Measurements from ENCODE around the gene IL10RA.
A peak's percentile ranks its signal among the peaks of the same experiment; 100 is the strongest.
"Not testable (repeated sequence)": the region's sequence is repeated elsewhere in the genome, so short reads cannot be mapped to it uniquely, and the experiment has no call there.

IL10RA gene

DNA sequence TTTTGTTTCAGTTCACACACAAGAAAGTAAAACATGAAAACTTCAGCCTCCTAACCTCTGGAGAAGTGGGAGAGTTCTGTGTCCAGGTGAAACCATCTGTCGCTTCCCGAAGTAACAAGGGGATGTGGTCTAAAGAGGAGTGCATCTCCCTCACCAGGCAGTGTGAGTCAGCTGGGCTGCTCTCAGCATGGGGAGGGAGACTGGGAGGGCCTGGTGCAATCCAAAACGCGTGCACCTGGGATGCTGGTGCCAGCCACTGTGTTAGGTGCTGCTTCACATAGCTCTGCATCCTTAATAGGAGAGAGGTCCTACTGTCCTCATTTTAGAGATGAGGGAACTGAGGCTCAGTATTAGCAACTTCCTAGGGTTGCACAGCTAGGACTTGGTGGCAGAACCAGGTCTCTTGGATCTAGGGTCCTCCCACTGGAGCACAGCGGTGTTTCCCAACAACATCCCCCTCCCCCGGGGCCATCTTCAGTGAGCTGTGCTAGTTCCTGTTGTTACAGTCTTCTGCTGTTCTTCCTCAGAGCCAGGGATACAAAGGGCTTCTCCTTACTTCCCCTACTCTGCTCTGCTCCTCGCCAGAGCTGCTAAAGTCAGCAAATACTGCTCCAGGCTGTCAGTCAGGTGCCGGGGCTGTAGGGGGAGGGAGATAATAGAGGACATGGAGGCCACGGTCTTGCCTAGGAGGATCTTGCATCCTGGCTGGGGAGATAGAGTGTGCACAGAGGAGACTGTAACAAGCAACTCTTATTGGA, 8.0 kb downstream of the IL10RA start:
- DNase-seq, result no peak

DNA sequence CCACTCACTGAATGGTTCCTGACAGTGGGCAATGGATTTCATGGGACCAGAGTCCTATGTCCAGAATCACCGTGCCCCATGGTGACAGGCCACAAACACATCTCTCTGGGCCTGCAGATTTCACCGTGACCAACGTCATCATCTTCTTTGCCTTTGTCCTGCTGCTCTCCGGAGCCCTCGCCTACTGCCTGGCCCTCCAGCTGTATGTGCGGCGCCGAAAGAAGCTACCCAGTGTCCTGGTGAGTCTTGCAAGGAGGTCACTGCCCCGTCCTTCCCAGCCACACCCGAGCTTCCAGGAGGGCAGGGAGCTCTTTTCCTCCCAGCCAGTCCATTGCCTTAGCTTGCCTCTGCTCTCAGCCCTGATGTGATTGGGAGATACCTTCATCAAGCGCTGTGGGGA, 9.3 kb downstream of the IL10RA start:
- DNase-seq, result no peak

GRCh38 chr11:117996058-117996457, 9.9 kb downstream of the IL10RA start:
- DNase-seq, result no peak

DNA sequence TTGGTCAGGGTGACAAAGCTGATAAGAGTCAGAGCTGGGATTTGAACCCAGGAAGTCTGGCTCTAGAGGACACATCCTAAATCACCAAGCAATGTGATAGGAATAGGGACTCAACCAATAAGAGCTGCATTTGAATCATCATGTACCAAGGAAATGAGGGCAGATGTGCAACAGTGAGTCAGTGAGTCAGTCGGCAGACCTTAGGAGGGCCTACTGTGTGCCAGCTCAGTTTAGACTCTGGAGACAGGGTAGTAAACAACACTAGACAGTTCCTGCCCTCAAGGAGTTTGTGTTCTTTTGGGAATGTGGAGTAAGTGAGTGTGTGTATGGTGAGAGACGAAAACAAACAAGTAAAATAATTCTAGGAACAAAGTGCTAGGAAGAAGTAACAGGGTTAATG, 11.2 kb downstream of the IL10RA start:
- no peak for DNase-seq

DNA sequence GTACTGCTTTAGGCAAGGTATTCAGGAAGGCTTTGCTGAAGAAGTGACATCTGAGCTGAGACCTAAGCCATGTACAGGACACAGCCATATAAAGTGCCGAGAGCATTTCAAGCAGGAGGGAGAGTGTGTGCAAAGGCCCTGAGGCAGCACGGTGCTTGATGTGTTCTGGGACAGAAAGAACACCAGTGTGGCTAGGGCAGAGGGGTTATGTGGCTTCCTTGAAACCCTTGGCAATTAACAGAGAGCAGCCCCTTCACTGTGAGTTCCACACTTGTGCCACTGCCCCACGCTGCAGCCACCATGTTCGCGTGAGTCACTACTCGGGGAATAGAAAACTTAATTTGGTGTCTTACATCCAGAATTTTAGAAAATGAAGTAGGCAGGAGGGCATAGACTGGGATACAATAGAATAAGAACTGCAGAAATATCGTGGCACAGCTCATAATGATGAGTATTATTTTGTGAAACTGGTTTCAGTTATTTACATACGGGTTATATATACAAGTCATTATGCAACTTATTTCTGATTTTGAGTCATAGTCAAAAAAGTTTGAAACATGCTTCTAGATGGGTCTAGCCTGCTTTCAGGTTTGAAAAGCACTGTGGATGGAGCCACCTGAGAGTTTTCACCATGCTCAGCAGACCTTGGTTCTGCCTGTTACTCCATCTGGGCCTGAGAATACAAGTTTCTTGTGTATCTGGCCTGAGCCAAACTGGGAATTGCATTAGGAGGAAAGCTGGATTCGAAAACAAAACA, 11.8 kb downstream of the IL10RA start:
- DNase-seq, result no peak

GRCh38 chr11:117998664-117999353, 12.6 kb downstream of the IL10RA start:
- DNase-seq, result no peak

GRCh38 chr11:117999354-117999993, 13.3 kb downstream of the IL10RA start:
- DNase-seq, result no peak

DNA sequence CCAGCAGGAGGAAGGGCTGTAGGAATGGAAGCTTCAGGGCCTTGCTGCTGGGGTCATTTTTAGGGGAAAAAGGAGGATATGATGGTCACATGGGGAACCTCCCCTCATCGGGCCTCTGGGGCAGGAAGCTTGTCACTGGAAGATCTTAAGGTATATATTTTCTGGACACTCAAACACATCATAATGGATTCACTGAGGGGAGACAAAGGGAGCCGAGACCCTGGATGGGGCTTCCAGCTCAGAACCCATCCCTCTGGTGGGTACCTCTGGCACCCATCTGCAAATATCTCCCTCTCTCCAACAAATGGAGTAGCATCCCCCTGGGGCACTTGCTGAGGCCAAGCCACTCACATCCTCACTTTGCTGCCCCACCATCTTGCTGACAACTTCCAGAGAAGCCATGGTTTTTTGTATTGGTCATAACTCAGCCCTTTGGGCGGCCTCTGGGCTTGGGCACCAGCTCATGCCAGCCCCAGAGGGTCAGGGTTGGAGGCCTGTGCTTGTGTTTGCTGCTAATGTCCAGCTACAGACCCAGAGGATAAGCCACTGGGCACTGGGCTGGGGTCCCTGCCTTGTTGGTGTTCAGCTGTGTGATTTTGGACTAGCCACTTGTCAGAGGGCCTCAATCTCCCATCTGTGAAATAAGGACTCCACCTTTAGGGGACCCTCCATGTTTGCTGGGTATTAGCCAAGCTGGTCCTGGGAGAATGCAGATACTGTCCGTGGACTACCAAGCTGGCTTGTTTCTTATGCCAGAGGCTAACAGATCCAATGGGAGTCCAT, 14.1 kb downstream of the IL10RA start:
- no peak for DNase-seq

- no peak for DNase-seq
Observed at GRCh38 chr11:118000850-118001228, 14.6 kb downstream of the IL10RA start.

- DNase-seq, result no peak
Observed at GRCh38 chr11:118001494-118001971, 15.3 kb downstream of the IL10RA start.

- peak; percentile 57 to 63 for DNase-seq
Observed at GRCh38 chr11:118002010-118002540, 15.9 kb downstream of the IL10RA start.

DNA sequence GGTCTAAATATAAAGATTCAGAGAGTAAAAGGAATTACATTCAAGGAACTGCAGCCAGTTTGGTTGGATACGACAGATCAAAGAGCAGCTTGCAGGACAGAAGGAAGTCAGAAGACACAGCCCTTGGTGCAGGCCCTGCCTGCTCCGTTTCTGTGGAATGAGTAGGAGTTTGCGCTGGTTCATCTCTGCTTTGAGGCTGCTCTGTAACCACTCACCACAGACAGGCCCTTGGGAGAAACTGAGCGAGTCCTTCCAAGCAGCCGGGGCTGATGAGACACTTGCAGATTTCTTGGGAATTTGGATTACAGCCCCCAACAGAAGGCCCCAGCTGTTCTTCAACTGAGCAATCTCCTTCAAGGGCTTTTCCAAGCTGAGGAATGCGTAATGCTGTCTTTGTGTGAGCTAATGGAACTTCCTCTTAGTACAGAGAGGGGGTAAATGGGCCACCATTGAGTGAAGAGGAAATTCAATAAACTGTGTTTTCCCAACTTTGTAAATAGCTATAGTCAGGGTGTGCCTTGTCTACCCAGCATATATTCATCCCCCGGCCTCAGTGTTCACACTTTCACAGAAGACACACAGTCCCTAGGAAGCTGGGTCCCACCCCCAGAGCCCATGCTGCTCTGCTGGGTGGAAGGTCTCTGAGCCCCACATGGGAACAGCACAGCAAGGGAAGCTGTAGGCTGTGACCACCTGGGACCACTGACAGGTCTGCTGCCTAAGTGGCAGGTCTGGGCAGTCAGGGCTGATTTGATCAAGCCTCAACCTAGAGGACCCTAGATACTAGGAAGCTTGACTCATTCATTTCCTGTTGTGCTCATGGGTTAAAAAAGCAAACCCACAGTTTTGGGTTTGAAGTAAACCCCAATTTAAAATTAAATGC, 16.6 kb downstream of the IL10RA start:
- peak; percentile 71 to 74 for DNase-seq

- DNase-seq, result peak in 1 of 2 donors; percentile 13
Observed at GRCh38 chr11:118003456-118003855, 17.3 kb downstream of the IL10RA start.

DNA sequence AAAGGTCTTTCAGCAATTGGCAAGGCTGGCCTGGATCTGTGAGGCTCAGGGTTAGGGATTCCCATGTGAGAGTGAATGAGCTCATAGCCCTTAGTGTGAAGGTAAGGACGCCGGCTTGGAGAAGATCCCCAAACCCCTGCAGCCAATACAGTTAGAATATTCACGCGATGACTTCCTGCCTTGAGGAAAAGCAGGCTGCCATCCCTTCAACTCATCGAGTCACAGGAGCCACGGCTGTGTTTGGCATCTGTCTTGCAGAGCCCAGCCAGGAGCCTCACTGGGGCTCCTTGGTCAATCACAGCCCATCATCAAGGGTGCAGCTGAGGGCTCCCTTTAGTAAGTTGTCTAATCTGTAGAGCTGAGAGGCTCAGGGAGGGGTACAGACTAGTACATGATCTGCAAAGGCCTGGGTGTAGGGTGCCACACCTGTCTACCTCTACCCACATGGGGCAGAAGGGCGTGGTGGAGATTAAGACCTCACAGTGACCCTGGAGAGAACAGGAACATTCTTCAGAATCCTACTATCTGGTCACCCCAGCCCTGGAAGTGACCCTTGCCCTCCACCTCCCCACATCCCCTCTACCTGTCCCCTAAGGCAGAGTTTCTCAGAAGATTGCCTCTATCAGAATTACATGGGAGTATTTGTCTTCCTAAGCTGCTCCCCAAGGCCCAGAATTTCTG, 18.5 kb downstream of the IL10RA start:
- DNase-seq, result no peak

- DNase-seq, result no peak
Observed at GRCh38 chr11:118005224-118006152, 19.3 kb downstream of the IL10RA start.

DNA sequence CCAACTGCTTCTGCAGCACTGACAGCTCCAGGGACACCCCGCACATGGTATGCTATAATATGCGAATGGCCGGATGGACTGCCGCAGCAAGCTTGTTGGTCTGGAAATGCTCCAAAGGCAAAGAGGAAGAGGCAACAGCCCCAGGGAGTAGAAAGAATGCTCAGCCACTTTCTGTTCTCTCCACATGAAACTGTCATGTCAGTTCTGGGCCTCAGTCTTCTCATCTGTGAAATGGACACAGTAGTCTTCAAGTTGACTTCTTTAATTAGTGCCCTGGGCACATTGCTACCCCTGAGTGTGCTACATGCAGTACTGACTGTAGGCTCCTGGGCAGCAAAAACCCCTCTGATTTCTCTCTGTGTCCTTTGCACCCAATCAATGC, 19.9 kb downstream of the IL10RA start:
- DNase-seq, result no peak

GRCh38 chr11:118007040-118007439, 20.8 kb downstream of the IL10RA start:
- no peak for DNase-seq

- DNase-seq, result not testable (repeated sequence)
Observed at GRCh38 chr11:118007563-118008270, 21.5 kb downstream of the IL10RA start.
